HG03045 (cell line): ENCODE data around the gene CBFA2T3.
"Not testable (repeated sequence)": the region's sequence is repeated elsewhere in the genome, so short reads cannot be mapped to it uniquely, and the experiment has no call there.

Experiments used
- ATAC-seq: cut with Tn5 transposase; IDR thresholded peaks from one replicate; pipeline ENCODE4 v1.9.1; 2021; ENCODE audit warnings: mild to moderate bottlenecking, moderate library complexity; ENCODE audit not compliant: unreplicated experiment

The CBFA2T3 gene

GRCh38 chr16:88925540-88925887 lies 51.5 kb downstream of the CBFA2T3 start:
- no peak for ATAC-seq

- ATAC-seq, result no peak
Observed at GRCh38 chr16:88924834-88925539, 52.0 kb downstream of the CBFA2T3 start.

- no peak for ATAC-seq
Observed at GRCh38 chr16:88923926-88924833, 52.8 kb downstream of the CBFA2T3 start.

GRCh38 chr16:88923450-88923849 lies 53.6 kb downstream of the CBFA2T3 start:
- no peak for ATAC-seq

GRCh38 chr16:88922826-88923410 lies 54.1 kb downstream of the CBFA2T3 start:
- ATAC-seq, result no peak

- no peak for ATAC-seq
Observed at GRCh38 chr16:88922114-88922825, 54.7 kb downstream of the CBFA2T3 start.

- ATAC-seq, result no peak
Observed at GRCh38 chr16:88921591-88921990, 55.4 kb downstream of the CBFA2T3 start.

- ATAC-seq, result no peak
Observed at GRCh38 chr16:88920618-88921590, 56.1 kb downstream of the CBFA2T3 start.

GRCh38 chr16:88919936-88920335 lies 57.1 kb downstream of the CBFA2T3 start:
- ATAC-seq, result no peak

- ATAC-seq, result not testable (repeated sequence)
Observed at GRCh38 chr16:88918896-88919295, 58.1 kb downstream of the CBFA2T3 start.

GRCh38 chr16:88917915-88918627 lies 58.9 kb downstream of the CBFA2T3 start:
- no peak for ATAC-seq

- no peak for ATAC-seq
Observed at GRCh38 chr16:88917146-88917914, 59.7 kb downstream of the CBFA2T3 start.

- ATAC-seq, result no peak
Observed at GRCh38 chr16:88915639-88916327, 61.2 kb downstream of the CBFA2T3 start.

GRCh38 chr16:88914750-88915368 lies 62.1 kb downstream of the CBFA2T3 start:
- ATAC-seq, result no peak

GRCh38 chr16:88913870-88914269 lies 63.1 kb downstream of the CBFA2T3 start:
- ATAC-seq, result no peak

GRCh38 chr16:88913001-88913612 lies 63.9 kb downstream of the CBFA2T3 start:
- no peak for ATAC-seq

- ATAC-seq, result no peak
Observed at GRCh38 chr16:88912556-88912955, 64.5 kb downstream of the CBFA2T3 start.
